HG03571 (cell line): Measurements from ENCODE around the gene RASAL1.
"Not testable (repeated sequence)": the region's sequence is repeated elsewhere in the genome, so short reads cannot be mapped to it uniquely, and the experiment has no call there.

Source experiments
- ATAC-seq: cut with Tn5 transposase; IDR thresholded peaks from one replicate; pipeline ENCODE4 v1.9.1; 2021; ENCODE audit not compliant: unreplicated experiment

Gene RASAL1

DNA sequence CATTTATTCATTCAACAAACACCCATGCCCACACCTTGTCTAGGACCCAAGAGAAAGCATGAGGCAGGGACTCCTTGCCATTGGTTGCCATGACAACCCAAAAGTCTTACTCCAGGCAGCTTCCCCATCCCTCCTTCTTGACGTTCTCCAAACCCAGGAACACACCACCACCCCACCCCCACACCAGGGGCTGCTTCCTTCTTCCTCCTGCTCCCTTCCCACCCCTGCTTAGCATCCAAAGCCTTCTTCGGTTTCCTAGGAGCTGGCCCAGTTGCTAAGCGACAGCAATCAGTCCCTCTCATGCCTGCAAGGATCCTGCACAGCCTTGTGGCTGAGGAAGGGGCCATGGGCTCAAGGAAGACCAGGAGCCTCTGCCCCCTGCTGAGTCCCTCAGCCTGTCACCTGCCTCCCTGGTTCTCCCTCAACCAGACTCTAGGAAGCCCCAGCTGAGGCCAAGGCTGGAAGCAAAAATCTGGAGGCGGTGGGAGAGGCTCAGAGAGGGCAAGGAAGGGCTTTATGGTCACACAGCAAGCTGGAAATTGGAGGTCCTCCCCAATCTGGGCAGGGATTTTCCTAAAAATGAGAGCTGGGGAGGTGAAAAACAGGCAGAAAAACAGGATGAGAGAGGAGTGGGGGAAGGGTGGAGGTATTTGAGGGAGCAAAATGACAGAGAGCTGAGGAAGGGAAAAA, 15.4 kb downstream of the RASAL1 start:
- ATAC-seq = no peak

GRCh38 chr12:113118142-113118541, 17.4 kb downstream of the RASAL1 start:
- ATAC-seq = no peak

- not testable (repeated sequence) for ATAC-seq
These were observed 17.9 kb downstream of the RASAL1 start for GRCh38 chr12:113117684-113118083.

GRCh38 chr12:113116875-113117274, 18.7 kb downstream of the RASAL1 start:
- no peak for ATAC-seq

GRCh38 chr12:113115455-113116126, 20.0 kb downstream of the RASAL1 start:
- no peak for ATAC-seq

GRCh38 chr12:113114447-113115178, 20.9 kb downstream of the RASAL1 start:
- ATAC-seq = no peak

DNA sequence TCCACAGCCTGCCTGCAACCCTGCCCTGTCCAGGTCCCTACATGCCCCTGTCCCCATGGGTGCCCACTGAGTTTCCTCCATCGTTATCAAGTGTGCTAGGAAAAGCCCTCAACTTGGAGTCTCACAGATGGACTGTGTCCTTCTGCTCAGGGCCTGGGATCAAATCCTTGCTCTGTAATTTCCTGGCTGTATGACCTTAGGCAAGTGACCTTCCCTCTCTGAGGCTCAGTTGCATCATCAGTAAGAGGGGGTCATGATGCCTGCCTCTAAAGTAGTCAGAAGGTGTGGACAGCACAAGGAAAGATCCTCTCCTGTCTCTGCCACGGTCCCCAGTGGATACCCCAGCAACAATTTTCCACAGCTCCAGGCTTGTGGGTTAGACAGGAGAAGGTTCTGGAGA, 22.2 kb downstream of the RASAL1 start:
- no peak for ATAC-seq

- ATAC-seq = no peak
These were observed 23.3 kb downstream of the RASAL1 start for GRCh38 chr12:113112043-113112899.

DNA sequence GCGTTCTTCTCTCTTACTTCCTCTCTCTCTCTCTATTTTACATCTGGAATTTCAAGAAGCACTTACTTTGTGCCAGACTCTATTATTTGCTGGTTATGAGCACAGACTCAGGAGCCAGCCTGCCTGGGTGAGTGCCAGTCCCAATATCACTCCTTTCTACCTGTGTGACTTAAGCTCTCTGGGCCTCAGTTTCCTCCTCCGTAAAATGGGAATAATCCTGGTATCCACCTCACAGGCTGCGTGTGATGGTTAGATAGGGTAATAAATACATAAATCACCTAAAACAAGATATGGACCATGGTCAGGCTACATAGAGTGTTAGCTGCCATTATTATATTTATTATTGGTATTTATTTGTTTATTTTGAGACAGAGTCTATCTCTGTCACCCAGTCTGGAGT, 24.3 kb downstream of the RASAL1 start:
- ATAC-seq = no peak

GRCh38 chr12:113109872-113110599, 25.5 kb downstream of the RASAL1 start:
- no peak for ATAC-seq

DNA sequence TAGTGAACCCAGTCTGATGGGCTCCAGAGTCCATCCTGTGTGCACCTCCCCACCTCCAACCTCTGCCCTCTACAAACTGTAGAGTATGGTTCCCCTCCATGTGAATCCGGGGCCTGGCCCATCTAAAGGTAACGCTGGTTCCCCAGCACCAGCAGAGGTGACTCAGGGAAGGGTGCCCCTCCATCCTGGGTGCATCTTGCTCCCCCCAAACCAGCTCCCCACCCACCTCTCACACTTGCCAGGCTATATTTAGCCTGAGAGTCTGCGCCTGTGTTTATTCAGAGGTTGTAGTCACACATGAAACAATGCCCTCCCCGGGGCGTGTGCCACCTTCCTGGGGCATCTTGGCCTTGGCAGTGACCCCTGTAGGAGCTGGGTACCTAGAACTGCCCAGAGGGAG, 26.2 kb downstream of the RASAL1 start:
- no peak for ATAC-seq

DNA sequence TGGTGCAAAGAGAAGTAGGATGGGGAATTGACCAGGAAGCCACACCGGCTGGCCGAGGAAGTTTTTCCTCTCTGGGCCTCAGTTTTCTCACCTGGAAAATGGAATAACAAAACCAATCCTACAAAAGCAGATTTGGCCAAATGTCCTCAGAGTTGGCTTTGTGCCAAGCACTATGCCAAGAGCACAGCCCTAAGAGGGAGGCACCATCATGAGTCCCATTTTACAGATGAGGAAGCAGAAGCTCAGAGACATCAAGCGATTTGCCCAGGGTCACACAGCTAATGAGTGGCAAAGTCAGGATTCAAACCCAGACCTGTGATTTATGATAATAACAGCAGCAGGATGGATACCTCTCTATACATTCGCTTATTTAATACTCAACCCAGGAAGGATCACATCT, 27.3 kb downstream of the RASAL1 start:
- no peak for ATAC-seq

GRCh38 chr12:113106361-113106760, 29.2 kb downstream of the RASAL1 start:
- ATAC-seq = no peak

DNA sequence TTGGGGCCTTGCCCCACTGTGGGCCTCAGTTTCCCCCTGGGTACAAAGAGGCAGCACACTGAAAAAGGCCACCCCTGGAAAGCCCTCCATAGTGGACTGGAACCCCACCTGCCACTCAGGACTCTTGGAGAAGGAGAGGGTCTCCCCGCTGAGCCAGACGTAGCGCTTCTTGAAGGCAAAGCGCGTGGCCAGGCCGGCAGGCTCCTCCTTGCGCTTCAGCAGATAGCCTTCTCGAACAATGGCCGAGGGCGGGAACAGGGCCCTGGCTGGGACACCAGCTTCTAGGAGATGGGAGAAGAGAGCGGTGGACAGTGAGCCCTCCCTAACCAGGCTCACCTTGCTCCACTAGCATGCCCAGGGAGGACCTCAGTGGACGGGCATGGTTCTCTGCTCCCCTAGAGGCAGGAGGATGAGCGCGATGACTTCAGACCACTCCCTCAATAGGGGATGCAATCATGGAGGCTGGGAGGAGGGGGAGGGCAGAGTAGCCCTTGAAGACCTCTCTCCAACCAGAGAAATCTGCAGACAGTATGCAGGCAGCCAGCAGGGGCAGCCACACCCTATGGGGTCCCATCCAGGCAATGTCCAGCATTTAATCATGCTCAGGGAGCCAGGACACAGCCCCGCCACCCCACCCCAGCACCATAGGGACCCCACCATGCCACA, 29.8 kb downstream of the RASAL1 start:
- no peak for ATAC-seq

DNA sequence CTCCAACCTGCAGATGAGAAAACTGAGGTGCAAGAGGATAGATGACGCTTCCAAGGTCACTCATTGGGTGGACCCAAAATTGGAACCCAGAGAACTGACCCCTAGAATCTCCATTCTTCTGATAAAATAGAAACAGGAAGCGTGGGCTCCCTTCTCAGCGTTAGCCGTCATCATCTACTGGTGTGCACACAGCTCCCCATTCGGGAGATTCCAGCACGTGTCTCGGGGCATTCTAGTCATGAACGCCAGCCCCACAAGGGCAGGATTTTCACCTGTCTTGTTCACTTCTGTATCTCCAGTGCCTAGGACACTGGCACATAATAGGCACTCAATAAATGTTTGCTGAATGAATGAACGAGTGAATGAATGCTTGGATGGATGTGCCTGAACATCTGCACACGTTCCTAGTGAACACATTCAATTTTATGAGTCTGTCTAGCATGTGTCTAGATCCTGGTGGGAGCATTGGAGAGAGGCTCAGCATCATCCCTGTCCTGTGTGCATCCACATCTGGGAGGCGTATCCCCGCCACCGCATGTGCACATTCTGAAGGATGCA, 30.5 kb downstream of the RASAL1 start:
- ATAC-seq = no peak

DNA sequence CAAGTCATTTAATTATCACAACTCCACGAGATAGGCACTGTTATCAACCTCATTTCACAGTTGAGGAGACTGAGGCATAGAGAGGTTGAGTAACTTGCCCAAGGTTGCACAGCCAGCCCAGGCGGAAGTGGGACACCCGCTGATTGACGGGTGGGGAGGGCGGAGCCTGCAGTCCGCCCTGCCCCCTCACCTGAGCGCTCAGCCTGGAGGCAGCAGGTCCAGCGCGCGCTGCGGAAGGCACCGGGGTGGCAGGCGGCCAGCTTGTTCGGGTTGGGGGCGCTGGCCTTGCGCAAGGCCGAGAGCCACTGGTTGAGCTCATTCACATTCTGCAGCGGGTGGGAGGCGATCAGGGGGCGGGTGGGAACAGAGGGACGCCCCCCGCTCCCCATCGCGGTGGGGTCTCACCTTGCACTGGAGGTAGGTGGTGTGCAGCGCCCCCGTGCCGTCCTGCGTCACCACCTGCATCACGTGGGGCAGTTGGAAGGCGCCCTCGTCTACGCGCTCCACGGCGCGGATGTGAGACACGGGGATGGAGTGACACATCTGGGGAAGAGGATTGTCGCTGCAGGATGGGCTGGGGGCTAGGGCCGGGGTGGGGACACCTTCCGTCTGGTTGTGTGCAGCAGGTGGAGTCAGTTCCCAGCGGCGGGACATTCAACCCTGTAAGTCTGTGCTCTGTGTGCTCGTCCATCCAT, 31.7 kb downstream of the RASAL1 start:
- ATAC-seq = no peak

DNA sequence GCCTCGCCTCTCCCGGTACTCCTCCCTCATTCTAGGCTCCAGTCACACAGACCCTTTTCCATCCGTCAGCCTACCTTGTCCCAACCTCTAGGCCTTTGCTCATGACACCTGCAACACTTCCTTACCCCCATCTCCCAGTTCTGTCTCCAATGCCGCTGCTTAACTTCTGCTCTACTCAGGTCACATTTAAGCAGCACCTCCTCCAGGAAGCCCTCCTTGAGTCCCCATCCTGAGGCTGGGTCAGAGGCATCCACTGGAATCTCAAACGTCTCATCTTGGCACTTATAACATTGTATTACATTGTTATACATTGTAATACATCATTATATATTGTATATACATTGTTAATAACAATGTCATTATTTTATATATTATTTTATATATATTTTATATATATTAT, 32.8 kb downstream of the RASAL1 start:
- no peak for ATAC-seq

DNA sequence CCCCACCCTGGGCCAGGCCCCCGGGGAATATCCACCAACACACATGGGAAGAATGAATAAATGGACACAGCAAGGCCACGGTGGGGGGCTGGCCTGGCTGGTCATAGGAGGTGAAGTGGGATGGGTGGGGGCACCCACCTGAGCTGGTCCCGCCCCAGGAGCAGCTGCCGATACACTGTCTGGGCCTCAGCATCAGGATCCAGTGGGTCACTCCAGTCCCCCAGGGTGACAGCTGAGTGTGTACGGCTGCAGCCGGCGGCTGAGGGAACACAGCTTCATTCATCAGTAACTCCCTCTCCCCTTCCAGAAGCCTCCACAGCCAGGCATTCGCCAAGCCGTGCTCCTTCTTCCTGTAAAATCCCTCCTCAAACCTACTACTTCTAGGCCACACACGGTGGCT, 33.8 kb downstream of the RASAL1 start:
- no peak for ATAC-seq

GRCh38 chr12:113099764-113100163, 35.8 kb downstream of the RASAL1 start:
- ATAC-seq = no peak
